Nephron (organoid): ENCODE data around the gene SMIM44.
"Not testable (repeated sequence)": the region's sequence is repeated elsewhere in the genome, so short reads cannot be mapped to it uniquely, and the experiment has no call there.

Experiments used
- H3K27ac Mint-ChIP-seq, 3 experiments: 2 replicates each; pipeline ENCODE4 v1.8.0; 2020; ENCODE audit warnings: mixed read lengths in 3 of 3, mild to moderate bottlenecking in 2 of 3, moderate library complexity in 1 of 3
- H3K27me3 Mint-ChIP-seq: 2 replicates; pipeline ENCODE4 v1.8.0; 2021; ENCODE audit warnings: low read depth, mild to moderate bottlenecking, moderate library complexity, mixed read lengths
- H3K36me3 Mint-ChIP-seq: 2 replicates; pipeline ENCODE4 v1.8.0; 2020; ENCODE audit warnings: low read depth, mixed read lengths
- H3K4me1 Mint-ChIP-seq: 2 replicates; pipeline ENCODE4 v1.8.0; 2020; ENCODE audit warnings: mixed read lengths
- H3K4me3 Mint-ChIP-seq, 3 experiments: 2 replicates each; pipeline ENCODE4 v1.8.0; 2020; ENCODE audit warnings: mild to moderate bottlenecking in 3 of 3, mixed read lengths in 3 of 3, moderate library complexity in 2 of 3
- H3K9me3 Mint-ChIP-seq: 2 replicates; pipeline ENCODE4 v1.8.0; 2020; ENCODE audit warnings: mixed read lengths
- CTCF ChIP-seq, 3 experiments: fragments of 200-600 bp; sonication (generic); IDR thresholded peaks; one replicate each; pipeline ENCODE4 v1.5.0; 2021; ENCODE audit warnings: antibody characterized with exemption in 3 of 3; ENCODE audit not compliant: unreplicated experiment in 3 of 3

SMIM44 gene

DNA sequence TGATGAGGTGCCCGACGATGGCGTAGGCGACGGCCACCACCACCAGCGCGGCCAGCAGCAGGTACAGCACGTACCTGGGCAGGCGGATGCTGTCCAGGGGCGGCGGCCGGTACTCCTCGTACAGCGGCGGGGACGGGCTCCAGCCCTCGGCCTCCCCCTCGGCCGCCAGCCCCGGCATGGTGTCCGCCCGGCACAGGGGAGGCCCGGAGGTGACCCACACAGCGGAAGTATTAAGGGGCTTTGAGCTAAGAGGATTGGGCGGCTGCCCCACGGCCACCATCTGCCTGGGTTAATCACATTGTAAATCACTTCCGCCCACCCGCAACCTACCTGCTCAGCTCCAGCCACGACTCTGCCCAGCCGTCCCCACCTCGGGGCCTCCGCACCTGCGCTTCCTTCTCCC, at the start of gene SMIM44:
Gene SMIM44 (minus strand): TSS at position 216 of the 403 bp plus-strand sequence. CDS start 38 bp downstream, at position 178.
- peaks cover 4% of the 10 kb centered on the region for H3K36me3 Mint-ChIP-seq
- H3K9me3 Mint-ChIP-seq = no peaks in the 10 kb centered on the region
- H3K4me3 Mint-ChIP-seq = no peak within 1 kb of the TSS
- peaks cover 45% of the 10 kb centered on the region for H3K27me3 Mint-ChIP-seq
- H3K27ac Mint-ChIP-seq = no peak within 1 kb of the TSS
- TF ChIP-seq CTCF (IDR thresholded peaks at IDR 0.05; ENCODE audit: unreplicated experiment in 3 of 3) = no peak
- H3K4me1 Mint-ChIP-seq = no peaks in the 10 kb centered on the region

GRCh38 chr19:3533033-3533432, 49.8 kb upstream of the SMIM44 start:
- Mint-ChIP-seq H3K27me3 (no peaks in the 10 kb centered on the region), H3K36me3 (peaks cover 22% of the 10 kb centered on the region), H3K4me3 (no peak overlapping the region), H3K27ac (no peak overlapping the region), H3K4me1 (no peaks in the 10 kb centered on the region), H3K9me3 (no peaks in the 10 kb centered on the region)
- TF ChIP-seq CTCF (IDR thresholded peaks at IDR 0.05; ENCODE audit: unreplicated experiment in 3 of 3) = no peak

- peaks cover 22% of the 10 kb centered on the region for H3K36me3 Mint-ChIP-seq
- no peak overlapping the region for H3K27ac Mint-ChIP-seq
- no peaks in the 10 kb centered on the region for H3K4me1 Mint-ChIP-seq
- no peak for TF ChIP-seq CTCF (IDR thresholded peaks at IDR 0.05; ENCODE audit: unreplicated experiment in 3 of 3)
- H3K9me3 Mint-ChIP-seq = no peaks in the 10 kb centered on the region
- H3K4me3 Mint-ChIP-seq = no peak overlapping the region
- H3K27me3 Mint-ChIP-seq = no peaks in the 10 kb centered on the region
Measured at GRCh38 chr19:3532154-3532786, 49.0 kb upstream of the SMIM44 start.

- H3K27ac Mint-ChIP-seq = no peak overlapping the region
- no peak overlapping the region for H3K4me3 Mint-ChIP-seq
Measured at GRCh38 chr19:3531716-3532115, 48.5 kb upstream of the SMIM44 start.

DNA sequence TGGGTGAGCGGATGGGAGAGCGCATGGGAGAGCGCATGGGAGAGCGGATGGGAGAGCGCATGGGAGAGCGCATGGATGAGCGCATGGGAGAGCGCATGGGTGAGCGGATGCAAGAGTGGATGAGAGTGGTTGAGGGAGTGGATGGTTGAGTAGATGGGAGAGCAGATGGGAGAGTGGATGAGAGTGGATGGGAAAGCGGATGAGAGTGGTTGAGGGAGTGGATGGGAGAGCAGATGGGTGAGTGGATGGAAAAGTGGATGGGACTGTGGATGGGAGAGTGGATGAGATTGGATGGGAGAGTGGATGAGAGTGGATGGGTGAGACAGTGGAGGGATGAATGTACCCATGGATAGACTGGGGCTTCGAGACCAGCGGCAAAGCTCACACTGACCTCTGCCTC, 47.1 kb upstream of the SMIM44 start:
- H3K27me3 Mint-ChIP-seq = no peaks in the 10 kb centered on the region
- no peak for TF ChIP-seq CTCF (IDR thresholded peaks at IDR 0.05; ENCODE audit: unreplicated experiment in 3 of 3)
- no peaks in the 10 kb centered on the region for H3K9me3 Mint-ChIP-seq
- H3K4me1 Mint-ChIP-seq = no peaks in the 10 kb centered on the region
- no peak overlapping the region for H3K4me3 Mint-ChIP-seq
- H3K36me3 Mint-ChIP-seq = peaks cover 26% of the 10 kb centered on the region
- no peak overlapping the region for H3K27ac Mint-ChIP-seq

More at GRCh38 chr19:3531716-3532115, 48.5 kb upstream of the SMIM44 start:
- H3K4me1 Mint-ChIP-seq = no peaks in the 10 kb centered on the region
- no peaks in the 10 kb centered on the region for H3K9me3 Mint-ChIP-seq
- TF ChIP-seq CTCF (IDR thresholded peaks at IDR 0.05; ENCODE audit: unreplicated experiment in 3 of 3) = no peak
- no peaks in the 10 kb centered on the region for H3K27me3 Mint-ChIP-seq
- H3K36me3 Mint-ChIP-seq = peaks cover 26% of the 10 kb centered on the region

DNA sequence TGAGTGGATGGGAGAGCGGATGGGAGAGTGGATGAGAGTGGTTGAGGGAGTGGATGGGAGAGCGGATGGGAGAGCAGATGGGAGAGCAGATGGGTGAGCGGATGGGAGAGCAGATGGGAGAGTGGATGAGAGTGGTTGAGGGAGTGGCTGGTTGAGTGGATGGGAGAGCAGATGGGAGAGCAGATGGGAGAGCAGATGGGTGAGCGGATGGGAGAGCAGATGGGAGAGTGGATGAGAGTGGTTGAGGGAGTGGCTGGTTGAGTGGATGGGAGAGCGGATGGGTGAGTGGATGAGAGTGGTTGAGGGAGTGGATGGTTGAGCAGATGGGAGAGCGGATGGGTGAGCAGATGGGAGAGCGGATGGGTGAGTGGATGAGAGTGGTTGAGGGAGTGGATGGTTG, 46.1 kb upstream of the SMIM44 start:
- not testable (repeated sequence) for H3K27ac Mint-ChIP-seq, H3K4me1 Mint-ChIP-seq, H3K9me3 Mint-ChIP-seq, H3K4me3 Mint-ChIP-seq, H3K27me3 Mint-ChIP-seq
- peaks cover 21% of the 10 kb centered on the region for H3K36me3 Mint-ChIP-seq
